Measurements from ENCODE around the gene ZC2HC1B.

The ZC2HC1B gene

DNA sequence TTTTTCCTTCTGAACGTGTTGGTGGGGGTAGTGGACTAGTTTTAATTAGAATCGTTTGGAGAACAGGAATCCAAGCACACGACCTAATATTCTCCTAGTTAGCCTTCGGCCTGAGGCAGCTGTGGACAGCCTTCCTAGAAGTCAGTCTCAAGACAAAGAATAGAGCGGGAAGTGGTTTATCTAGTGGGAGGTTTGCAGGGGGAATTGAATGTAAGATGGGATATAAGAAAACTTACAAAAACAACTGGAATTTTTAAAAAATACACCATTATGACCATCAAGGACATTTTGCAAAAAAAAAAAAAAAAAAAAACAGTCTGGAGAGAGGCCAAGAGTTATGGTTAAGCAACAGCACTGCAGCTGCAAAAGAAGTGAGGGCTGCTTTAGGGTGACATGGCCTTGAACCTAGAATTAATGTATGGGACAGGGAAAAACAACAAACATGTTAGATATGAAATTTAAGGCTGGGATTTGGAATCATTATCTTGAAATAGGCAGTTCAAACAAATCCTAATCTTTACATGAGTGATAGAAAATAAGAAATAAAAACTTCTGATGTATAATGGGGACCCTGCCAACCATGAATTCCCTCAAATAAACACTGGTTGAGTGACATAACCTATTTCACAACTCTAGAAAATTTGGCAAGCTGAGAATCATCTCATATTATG lies 103.6 kb downstream of the ZC2HC1B start:
- no peaks in the 10 kb centered on the region for H3K36me3 ChIP-seq (ENCODE audit: control insufficient read depth in 1 of 2, insufficient read depth in 2 of 2, low read length in 2 of 2)
- peaks cover 8 to 14% of the 10 kb centered on the region in 2 donors for H3K4me1 ChIP-seq (ENCODE audit: control insufficient read depth in 1 of 2, insufficient read depth in 2 of 2, low read length in 2 of 2)
- no peak overlapping the region for H3K4me3 ChIP-seq (ENCODE audit: low read depth in 1 of 2, low read length in 2 of 2)
- no peak overlapping the region for H3K27ac ChIP-seq (ENCODE audit: low read depth, low read length)
- no peaks in the 10 kb centered on the region for H3K27me3 ChIP-seq (ENCODE audit: control insufficient read depth in 1 of 2, insufficient read depth in 2 of 2, low read length in 2 of 2)
- no peaks in the 10 kb centered on the region for H3K9me3 ChIP-seq (ENCODE audit: control insufficient read depth in 1 of 2, low read length in 2 of 2)
- H3K9ac ChIP-seq (ENCODE audit: low read depth in 1 of 2, low read length in 2 of 2), result no peak overlapping the region

GRCh38 chr6:143969077-143969476 lies 104.8 kb downstream of the ZC2HC1B start:
- H3K27ac ChIP-seq (ENCODE audit: low read depth, low read length), result no peak overlapping the region
- no peaks in the 10 kb centered on the region for H3K36me3 ChIP-seq (ENCODE audit: control insufficient read depth in 1 of 2, insufficient read depth in 2 of 2, low read length in 2 of 2)
- no peaks in the 10 kb centered on the region for H3K9me3 ChIP-seq (ENCODE audit: control insufficient read depth in 1 of 2, low read length in 2 of 2)
- H3K9ac ChIP-seq (ENCODE audit: low read depth in 1 of 2, low read length in 2 of 2), result no peak overlapping the region
- no peak overlapping the region for H3K4me3 ChIP-seq (ENCODE audit: low read depth in 1 of 2, low read length in 2 of 2)
- no peaks in the 10 kb centered on the region for H3K27me3 ChIP-seq (ENCODE audit: control insufficient read depth in 1 of 2, insufficient read depth in 2 of 2, low read length in 2 of 2)
- peaks cover 5 to 6% of the 10 kb centered on the region in 2 donors for H3K4me1 ChIP-seq (ENCODE audit: control insufficient read depth in 1 of 2, insufficient read depth in 2 of 2, low read length in 2 of 2)

GRCh38 chr6:143970456-143971218 lies 106.4 kb downstream of the ZC2HC1B start:
- Histone ChIP-seq H3K4me3 (ENCODE audit: low read depth in 1 of 2, low read length in 2 of 2) (no peak overlapping the region), H3K9ac (ENCODE audit: low read depth in 1 of 2, low read length in 2 of 2) (no peak overlapping the region), H3K9me3 (ENCODE audit: control insufficient read depth in 1 of 2, low read length in 2 of 2) (no peaks in the 10 kb centered on the region), H3K27me3 (ENCODE audit: control insufficient read depth in 1 of 2, insufficient read depth in 2 of 2, low read length in 2 of 2) (no peaks in the 10 kb centered on the region), H3K27ac (ENCODE audit: low read depth, low read length) (no peak overlapping the region), H3K36me3 (ENCODE audit: control insufficient read depth in 1 of 2, insufficient read depth in 2 of 2, low read length in 2 of 2) (no peaks in the 10 kb centered on the region), H3K4me1 (ENCODE audit: control insufficient read depth in 1 of 2, insufficient read depth in 2 of 2, low read length in 2 of 2) (peaks cover under 1 to 4% of the 10 kb centered on the region in 2 donors)

- no peak overlapping the region for H3K27ac ChIP-seq (ENCODE audit: low read depth, low read length)
- no peak overlapping the region for H3K9ac ChIP-seq (ENCODE audit: low read depth in 1 of 2, low read length in 2 of 2)
- no peaks in the 10 kb centered on the region for H3K36me3 ChIP-seq (ENCODE audit: control insufficient read depth in 1 of 2, insufficient read depth in 2 of 2, low read length in 2 of 2)
- H3K4me3 ChIP-seq (ENCODE audit: low read depth in 1 of 2, low read length in 2 of 2), result no peak overlapping the region
- H3K27me3 ChIP-seq (ENCODE audit: control insufficient read depth in 1 of 2, insufficient read depth in 2 of 2, low read length in 2 of 2), result no peaks in the 10 kb centered on the region
- H3K4me1 ChIP-seq (ENCODE audit: control insufficient read depth in 1 of 2, insufficient read depth in 2 of 2, low read length in 2 of 2), result peaks cover 0 to 4% of the 10 kb centered on the region in 2 donors
- no peaks in the 10 kb centered on the region for H3K9me3 ChIP-seq (ENCODE audit: control insufficient read depth in 1 of 2, low read length in 2 of 2)
Measured at GRCh38 chr6:143971482-143972205, 107.4 kb downstream of the ZC2HC1B start.

GRCh38 chr6:143973097-143973966 lies 109.1 kb downstream of the ZC2HC1B start:
- Histone ChIP-seq H3K9me3 (ENCODE audit: control insufficient read depth in 1 of 2, low read length in 2 of 2) (no peaks in the 10 kb centered on the region), H3K27me3 (ENCODE audit: control insufficient read depth in 1 of 2, insufficient read depth in 2 of 2, low read length in 2 of 2) (no peaks in the 10 kb centered on the region), H3K27ac (ENCODE audit: low read depth, low read length) (no peak overlapping the region), H3K4me1 (ENCODE audit: control insufficient read depth in 1 of 2, insufficient read depth in 2 of 2, low read length in 2 of 2) (peaks cover 0 to 4% of the 10 kb centered on the region in 2 donors), H3K4me3 (ENCODE audit: low read depth in 1 of 2, low read length in 2 of 2) (no peak overlapping the region), H3K9ac (ENCODE audit: low read depth in 1 of 2, low read length in 2 of 2) (no peak overlapping the region), H3K36me3 (ENCODE audit: control insufficient read depth in 1 of 2, insufficient read depth in 2 of 2, low read length in 2 of 2) (no peaks in the 10 kb centered on the region)

DNA sequence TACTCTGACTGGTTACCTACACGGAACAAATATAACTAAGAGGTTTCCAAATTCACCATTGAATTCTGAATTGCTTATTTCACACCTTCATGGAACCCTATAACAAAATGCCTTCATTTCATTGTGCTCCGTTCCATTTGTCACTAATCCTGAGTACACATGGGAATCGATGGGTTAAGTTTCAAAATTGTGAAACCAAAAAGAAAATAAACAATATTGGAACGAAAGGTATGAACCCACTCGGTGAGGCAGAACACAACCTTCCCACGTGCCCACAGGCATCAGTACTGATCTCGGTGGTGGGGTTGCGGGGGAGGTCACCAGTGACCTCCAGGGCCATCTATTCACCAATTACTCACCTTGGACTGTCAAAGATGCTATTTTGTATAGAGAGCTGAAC lies 109.8 kb downstream of the ZC2HC1B start:
- Histone ChIP-seq H3K9ac (ENCODE audit: low read depth in 1 of 2, low read length in 2 of 2) (no peak overlapping the region), H3K9me3 (ENCODE audit: control insufficient read depth in 1 of 2, low read length in 2 of 2) (no peaks in the 10 kb centered on the region), H3K27me3 (ENCODE audit: control insufficient read depth in 1 of 2, insufficient read depth in 2 of 2, low read length in 2 of 2) (no peaks in the 10 kb centered on the region), H3K36me3 (ENCODE audit: control insufficient read depth in 1 of 2, insufficient read depth in 2 of 2, low read length in 2 of 2) (no peaks in the 10 kb centered on the region), H3K4me1 (ENCODE audit: control insufficient read depth in 1 of 2, insufficient read depth in 2 of 2, low read length in 2 of 2) (peaks cover 0 to 4% of the 10 kb centered on the region in 2 donors), H3K4me3 (ENCODE audit: low read depth in 1 of 2, low read length in 2 of 2) (no peak overlapping the region), H3K27ac (ENCODE audit: low read depth, low read length) (no peak overlapping the region)

GRCh38 chr6:143976806-143977349 lies 112.6 kb downstream of the ZC2HC1B start:
- Histone ChIP-seq H3K9me3 (ENCODE audit: control insufficient read depth in 1 of 2, low read length in 2 of 2) (no peaks in the 10 kb centered on the region), H3K27ac (ENCODE audit: low read depth, low read length) (no peak overlapping the region), H3K27me3 (ENCODE audit: control insufficient read depth in 1 of 2, insufficient read depth in 2 of 2, low read length in 2 of 2) (no peaks in the 10 kb centered on the region), H3K4me1 (ENCODE audit: control insufficient read depth in 1 of 2, insufficient read depth in 2 of 2, low read length in 2 of 2) (no peaks in the 10 kb centered on the region), H3K4me3 (ENCODE audit: low read depth in 1 of 2, low read length in 2 of 2) (no peak overlapping the region), H3K9ac (ENCODE audit: low read depth in 1 of 2, low read length in 2 of 2) (no peak overlapping the region), H3K36me3 (ENCODE audit: control insufficient read depth in 1 of 2, insufficient read depth in 2 of 2, low read length in 2 of 2) (no peaks in the 10 kb centered on the region)

DNA sequence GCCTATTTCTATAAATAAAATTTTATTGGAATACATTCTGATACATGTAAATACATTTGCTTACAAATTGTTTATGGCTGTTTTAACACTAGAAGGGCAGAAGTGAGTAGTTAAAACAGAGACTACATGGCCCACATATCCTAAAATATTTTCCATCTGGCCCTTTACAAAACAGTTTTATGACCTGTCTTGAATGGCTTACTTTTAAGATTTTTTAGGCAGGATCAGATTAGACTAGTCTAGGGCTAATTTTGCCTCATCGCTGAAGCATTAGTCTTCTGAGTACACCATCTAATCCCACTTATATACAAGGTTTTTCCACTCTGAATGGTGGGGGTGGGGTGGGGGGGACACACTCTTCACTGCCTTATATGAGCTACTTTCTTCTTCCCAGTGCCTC lies 116.6 kb downstream of the ZC2HC1B start:
- H3K9me3 ChIP-seq (ENCODE audit: control insufficient read depth in 1 of 2, low read length in 2 of 2), result no peaks in the 10 kb centered on the region
- peaks cover 0 to 9% of the 10 kb centered on the region in 2 donors for H3K4me1 ChIP-seq (ENCODE audit: control insufficient read depth in 1 of 2, insufficient read depth in 2 of 2, low read length in 2 of 2)
- no peaks in the 10 kb centered on the region for H3K36me3 ChIP-seq (ENCODE audit: control insufficient read depth in 1 of 2, insufficient read depth in 2 of 2, low read length in 2 of 2)
- no peaks in the 10 kb centered on the region for H3K27me3 ChIP-seq (ENCODE audit: control insufficient read depth in 1 of 2, insufficient read depth in 2 of 2, low read length in 2 of 2)
- H3K27ac ChIP-seq (ENCODE audit: low read depth, low read length), result no peak overlapping the region
- no peak overlapping the region for H3K9ac ChIP-seq (ENCODE audit: low read depth in 1 of 2, low read length in 2 of 2)
- H3K4me3 ChIP-seq (ENCODE audit: low read depth in 1 of 2, low read length in 2 of 2), result no peak overlapping the region

DNA sequence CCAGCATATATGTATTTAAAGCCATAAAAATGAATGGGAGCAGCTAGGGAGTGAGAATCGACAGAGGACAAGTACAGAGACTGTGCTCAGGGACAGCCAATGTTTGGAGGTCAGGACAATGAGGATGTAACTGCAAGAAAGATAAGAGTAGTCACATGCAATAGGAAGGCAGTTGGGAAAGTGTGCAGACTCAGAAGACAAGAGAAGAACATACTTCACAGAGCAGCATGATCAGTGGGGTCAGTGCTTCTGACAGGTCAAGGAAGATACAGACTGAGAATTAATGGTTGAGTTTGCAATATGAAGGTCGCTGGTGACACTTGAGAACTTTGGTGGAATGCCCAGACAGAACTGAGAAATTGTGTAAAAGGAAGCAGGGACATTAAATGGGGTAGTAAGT lies 118.7 kb downstream of the ZC2HC1B start:
- Histone ChIP-seq H3K9me3 (ENCODE audit: control insufficient read depth in 1 of 2, low read length in 2 of 2) (no peaks in the 10 kb centered on the region), H3K27ac (ENCODE audit: low read depth, low read length) (no peak overlapping the region)

More for the DNA sequence above, 118.7 kb downstream of the ZC2HC1B start:
- no peak overlapping the region for H3K4me3 ChIP-seq (ENCODE audit: low read depth in 1 of 2, low read length in 2 of 2)
- no peaks in the 10 kb centered on the region for H3K27me3 ChIP-seq (ENCODE audit: control insufficient read depth in 1 of 2, insufficient read depth in 2 of 2, low read length in 2 of 2)
- H3K36me3 ChIP-seq (ENCODE audit: control insufficient read depth in 1 of 2, insufficient read depth in 2 of 2, low read length in 2 of 2), result no peaks in the 10 kb centered on the region
- H3K9ac ChIP-seq (ENCODE audit: low read depth in 1 of 2, low read length in 2 of 2), result no peak overlapping the region
- peaks cover 0 to 9% of the 10 kb centered on the region in 2 donors for H3K4me1 ChIP-seq (ENCODE audit: control insufficient read depth in 1 of 2, insufficient read depth in 2 of 2, low read length in 2 of 2)

Measured in duodenal mucosa (tissue), 2 donors.